ENCODE data around the gene TRABD.

TRABD gene

GRCh38 chr22:50180727-50181521 is 4.8 kb upstream of the TRABD start:
- H3K27me3 ChIP-seq (ENCODE audit: control insufficient read depth in 1 of 2, insufficient read depth in 2 of 2, low read length in 2 of 2) = peaks cover 0 to 7% of the 10 kb centered on the region in 2 donors
- peaks cover 9 to 20% of the 10 kb centered on the region in 2 donors for H3K4me1 ChIP-seq (ENCODE audit: control insufficient read depth in 1 of 2, insufficient read depth in 2 of 2, low read length in 2 of 2)
- no peak overlapping the region for H3K9ac ChIP-seq (ENCODE audit: low read depth in 1 of 2, low read length in 2 of 2)
- no peak overlapping the region for H3K27ac ChIP-seq (ENCODE audit: low read depth, low read length)
- no peaks in the 10 kb centered on the region for H3K36me3 ChIP-seq (ENCODE audit: control insufficient read depth in 1 of 2, insufficient read depth in 2 of 2, low read length in 2 of 2)
- no peaks in the 10 kb centered on the region for H3K9me3 ChIP-seq (ENCODE audit: control insufficient read depth in 1 of 2, low read length in 2 of 2)
- no peak overlapping the region for H3K4me3 ChIP-seq (ENCODE audit: low read depth in 1 of 2, low read length in 2 of 2)

GRCh38 chr22:50182176-50183081 is 3.3 kb upstream of the TRABD start:
- H3K27me3 ChIP-seq (ENCODE audit: control insufficient read depth in 1 of 2, insufficient read depth in 2 of 2, low read length in 2 of 2) = peaks cover 0 to 7% of the 10 kb centered on the region in 2 donors
- no peak overlapping the region for H3K27ac ChIP-seq (ENCODE audit: low read depth, low read length)
- peaks cover 17 to 30% of the 10 kb centered on the region in 2 donors for H3K4me1 ChIP-seq (ENCODE audit: control insufficient read depth in 1 of 2, insufficient read depth in 2 of 2, low read length in 2 of 2)
- no peak overlapping the region for H3K9ac ChIP-seq (ENCODE audit: low read depth in 1 of 2, low read length in 2 of 2)
- H3K36me3 ChIP-seq (ENCODE audit: control insufficient read depth in 1 of 2, insufficient read depth in 2 of 2, low read length in 2 of 2) = no peaks in the 10 kb centered on the region
- no peak overlapping the region for H3K4me3 ChIP-seq (ENCODE audit: low read depth in 1 of 2, low read length in 2 of 2)
- no peaks in the 10 kb centered on the region for H3K9me3 ChIP-seq (ENCODE audit: control insufficient read depth in 1 of 2, low read length in 2 of 2)

DNA sequence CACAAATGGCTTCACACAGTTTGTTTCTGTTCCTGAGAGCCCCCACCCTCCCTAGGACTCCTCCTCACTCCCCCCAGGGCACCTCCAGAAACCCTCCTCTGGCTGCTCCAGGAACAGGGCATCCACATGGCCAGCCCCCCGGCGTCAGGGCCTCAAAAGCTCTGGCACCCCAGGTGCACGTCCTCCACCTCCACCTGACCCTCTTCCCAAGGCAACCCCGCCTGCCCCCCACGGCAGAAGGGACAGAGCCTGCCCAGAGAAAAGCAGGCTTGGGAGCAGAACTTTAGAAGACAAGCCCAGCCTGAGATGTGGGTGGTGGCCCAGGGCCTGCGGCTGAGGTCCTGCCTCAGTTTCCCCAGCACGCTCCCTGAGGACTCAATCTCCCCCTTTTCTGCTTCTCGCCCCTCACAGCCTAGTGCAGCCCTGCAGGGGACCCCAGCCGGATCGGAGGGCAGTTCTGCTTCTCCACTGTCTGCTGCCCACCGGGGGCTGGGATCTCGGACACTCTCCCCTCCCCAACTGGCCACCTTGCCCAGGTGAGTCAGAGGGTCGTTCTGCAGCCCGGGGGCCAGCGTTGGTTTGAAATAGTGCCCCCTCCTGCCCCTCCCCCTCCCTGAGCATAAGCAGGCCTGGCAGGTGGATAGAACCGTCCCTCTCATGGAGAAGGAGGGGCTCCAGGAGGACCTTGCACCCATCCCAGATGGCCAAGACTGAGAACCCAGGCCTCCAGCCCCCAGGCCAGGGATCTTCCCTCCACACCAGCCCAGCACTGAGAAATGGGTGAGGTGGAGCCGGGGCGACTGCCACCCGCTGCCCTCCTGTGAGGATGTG is 2.4 kb upstream of the TRABD start:
- Histone ChIP-seq H3K36me3 (ENCODE audit: control insufficient read depth in 1 of 2, insufficient read depth in 2 of 2, low read length in 2 of 2) (no peaks in the 10 kb centered on the region), H3K27ac (ENCODE audit: low read depth, low read length) (no peak overlapping the region), H3K4me3 (ENCODE audit: low read depth in 1 of 2, low read length in 2 of 2) (no peak overlapping the region), H3K27me3 (ENCODE audit: control insufficient read depth in 1 of 2, insufficient read depth in 2 of 2, low read length in 2 of 2) (peaks cover 0 to 7% of the 10 kb centered on the region in 2 donors), H3K9me3 (ENCODE audit: control insufficient read depth in 1 of 2, low read length in 2 of 2) (no peaks in the 10 kb centered on the region), H3K9ac (ENCODE audit: low read depth in 1 of 2, low read length in 2 of 2) (no peak overlapping the region), H3K4me1 (ENCODE audit: control insufficient read depth in 1 of 2, insufficient read depth in 2 of 2, low read length in 2 of 2) (peaks cover 19 to 32% of the 10 kb centered on the region in 2 donors)

DNA sequence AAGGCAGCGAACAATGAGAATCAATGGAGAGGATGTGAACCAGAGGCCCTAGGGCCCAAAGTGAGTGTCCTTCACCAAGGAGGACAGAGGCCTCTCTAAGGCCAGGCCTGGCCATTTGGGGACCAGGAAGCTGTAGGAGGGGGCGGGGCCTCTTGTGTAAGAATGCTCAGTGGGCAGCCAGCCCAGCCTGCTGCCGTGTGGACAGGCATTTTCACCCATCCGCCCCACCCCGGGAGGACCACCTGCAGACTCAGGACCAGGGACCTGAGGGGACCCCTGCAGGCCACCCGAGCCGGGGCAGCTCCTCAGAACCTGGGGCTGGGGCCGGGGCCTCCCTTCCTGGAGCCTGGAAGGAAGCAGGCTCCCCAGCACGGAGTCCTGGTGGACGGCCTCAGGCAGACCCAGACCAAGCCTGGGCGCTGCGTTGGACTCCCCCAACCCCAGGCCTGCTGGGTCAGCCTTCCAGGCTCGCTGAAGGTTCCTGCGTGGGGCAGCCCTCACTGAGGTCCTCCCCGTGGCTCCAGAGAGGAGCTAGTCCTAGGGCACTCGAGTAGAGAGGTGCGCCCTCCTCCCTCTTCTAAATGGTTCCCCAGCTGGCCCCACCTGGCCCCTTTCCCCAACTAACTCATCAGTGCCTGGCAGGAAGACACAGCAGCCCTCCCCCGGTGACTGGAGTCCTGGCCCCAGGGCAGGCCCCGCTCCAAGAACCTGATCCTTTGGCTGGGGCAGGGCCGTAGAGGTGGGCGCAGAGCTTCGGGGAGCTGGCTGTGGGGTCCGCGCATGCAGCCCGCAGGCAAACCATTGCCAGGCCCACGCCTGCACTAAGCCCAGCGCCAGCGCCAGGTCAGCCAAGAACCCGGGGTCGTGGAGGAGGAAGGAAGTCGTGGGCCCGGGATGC is 1.5 kb upstream of the TRABD start:
- Histone ChIP-seq H3K9me3 (ENCODE audit: control insufficient read depth in 1 of 2, low read length in 2 of 2) (no peaks in the 10 kb centered on the region), H3K4me3 (ENCODE audit: low read depth in 1 of 2, low read length in 2 of 2) (no peak overlapping the region), H3K4me1 (ENCODE audit: control insufficient read depth in 1 of 2, insufficient read depth in 2 of 2, low read length in 2 of 2) (peaks cover 28 to 41% of the 10 kb centered on the region in 2 donors), H3K27ac (ENCODE audit: low read depth, low read length) (no peak overlapping the region), H3K27me3 (ENCODE audit: control insufficient read depth in 1 of 2, insufficient read depth in 2 of 2, low read length in 2 of 2) (peaks cover 0 to under 1% of the 10 kb centered on the region in 2 donors), H3K36me3 (ENCODE audit: control insufficient read depth in 1 of 2, insufficient read depth in 2 of 2, low read length in 2 of 2) (no peaks in the 10 kb centered on the region), H3K9ac (ENCODE audit: low read depth in 1 of 2, low read length in 2 of 2) (no peak overlapping the region)

- no peaks in the 10 kb centered on the region for H3K27me3 ChIP-seq (ENCODE audit: control insufficient read depth in 1 of 2, insufficient read depth in 2 of 2, low read length in 2 of 2)
- no peak overlapping the region for H3K27ac ChIP-seq (ENCODE audit: low read depth, low read length)
- no peaks in the 10 kb centered on the region for H3K36me3 ChIP-seq (ENCODE audit: control insufficient read depth in 1 of 2, insufficient read depth in 2 of 2, low read length in 2 of 2)
- H3K9ac ChIP-seq (ENCODE audit: low read depth in 1 of 2, low read length in 2 of 2) = peak overlapping the region; percentile 68 to 88
- peaks cover 31 to 43% of the 10 kb centered on the region in 2 donors for H3K4me1 ChIP-seq (ENCODE audit: control insufficient read depth in 1 of 2, insufficient read depth in 2 of 2, low read length in 2 of 2)
- peak overlapping the region; percentile 75 to 84 for H3K4me3 ChIP-seq (ENCODE audit: low read depth in 1 of 2, low read length in 2 of 2)
- H3K9me3 ChIP-seq (ENCODE audit: control insufficient read depth in 1 of 2, low read length in 2 of 2) = no peaks in the 10 kb centered on the region
Observed at GRCh38 chr22:50184902-50185374, 775 bp upstream of the TRABD start.

DNA sequence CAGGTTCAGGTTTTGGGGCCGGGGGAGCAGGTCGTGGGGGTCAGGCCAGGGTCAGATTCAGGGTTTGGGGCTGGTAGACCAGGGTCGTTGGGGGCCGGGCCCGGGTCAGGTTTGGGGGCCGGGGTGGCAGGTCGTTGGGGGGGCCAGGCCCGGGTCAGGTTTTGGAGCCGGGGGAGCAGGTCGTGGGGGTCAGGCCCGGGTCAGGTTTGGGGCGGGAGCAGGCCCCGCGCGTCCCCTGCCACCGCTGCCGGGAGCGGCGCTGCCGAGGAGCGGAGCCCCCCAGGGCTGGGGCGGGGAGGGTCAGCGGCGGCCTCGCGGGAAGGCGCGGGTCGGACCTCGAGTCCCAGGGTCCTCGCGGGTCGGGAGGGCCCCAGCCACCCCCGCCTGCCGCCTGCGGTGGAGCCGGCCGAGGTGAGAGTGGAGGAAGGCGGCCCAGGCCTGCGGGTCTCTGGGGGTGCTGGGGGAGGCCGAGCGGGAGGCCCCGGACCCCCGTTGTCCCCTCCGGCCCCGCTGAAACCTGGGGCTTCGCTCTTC is 535 bp downstream of the TRABD start:
- Histone ChIP-seq H3K27ac (ENCODE audit: low read depth, low read length) (peak overlapping the region; percentile 20), H3K36me3 (ENCODE audit: control insufficient read depth in 1 of 2, insufficient read depth in 2 of 2, low read length in 2 of 2) (no peaks in the 10 kb centered on the region), H3K9ac (ENCODE audit: low read depth in 1 of 2, low read length in 2 of 2) (peak overlapping the region; percentile 69 to 71), H3K4me1 (ENCODE audit: control insufficient read depth in 1 of 2, insufficient read depth in 2 of 2, low read length in 2 of 2) (peaks cover 40 to 52% of the 10 kb centered on the region in 2 donors), H3K4me3 (ENCODE audit: low read depth in 1 of 2, low read length in 2 of 2) (peak overlapping the region; percentile 70 to 71), H3K27me3 (ENCODE audit: control insufficient read depth in 1 of 2, insufficient read depth in 2 of 2, low read length in 2 of 2) (no peaks in the 10 kb centered on the region), H3K9me3 (ENCODE audit: control insufficient read depth in 1 of 2, low read length in 2 of 2) (no peaks in the 10 kb centered on the region)

DNA sequence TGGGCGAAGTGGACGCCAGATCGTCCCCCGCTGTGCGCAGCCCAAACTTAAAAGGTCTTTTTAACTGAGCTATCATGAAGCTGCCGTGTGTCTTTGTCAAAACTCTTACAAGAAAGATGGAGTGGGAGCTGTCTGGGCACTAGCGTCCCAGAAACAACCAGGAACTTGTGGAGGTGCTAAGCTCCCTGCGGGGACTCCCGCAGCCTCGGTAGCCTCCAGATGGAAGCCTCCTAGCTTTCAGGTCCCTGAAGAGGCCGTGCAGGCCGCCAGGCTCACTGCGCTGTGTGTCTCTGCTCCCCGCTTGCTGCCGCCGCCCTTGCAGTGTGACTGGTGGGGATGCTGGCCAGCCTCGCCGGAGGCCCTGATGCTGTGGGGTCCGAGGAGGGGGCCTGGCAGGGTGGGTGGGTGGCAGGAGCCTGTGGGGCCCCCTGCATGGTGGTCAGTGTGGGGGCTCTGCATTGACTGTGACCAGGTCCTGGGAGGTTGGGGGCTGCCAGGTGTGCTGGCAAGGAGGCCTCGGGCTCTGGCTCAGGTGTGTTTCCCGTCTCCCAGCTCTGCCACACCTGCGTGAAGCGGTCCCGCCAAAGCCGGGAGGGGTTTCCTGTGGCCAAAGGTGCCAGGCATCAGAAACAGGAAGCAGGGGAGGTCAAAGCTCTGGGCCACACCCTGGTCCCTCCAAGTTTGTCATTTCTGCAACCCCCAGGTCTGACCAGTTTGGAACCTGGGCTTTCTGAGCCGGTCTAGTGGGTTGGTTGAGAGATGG is 1.2 kb downstream of the TRABD start:
- H3K27me3 ChIP-seq (ENCODE audit: control insufficient read depth in 1 of 2, insufficient read depth in 2 of 2, low read length in 2 of 2) = no peaks in the 10 kb centered on the region
- no peaks in the 10 kb centered on the region for H3K9me3 ChIP-seq (ENCODE audit: control insufficient read depth in 1 of 2, low read length in 2 of 2)
- peak overlapping the region; percentile 69 to 71 for H3K9ac ChIP-seq (ENCODE audit: low read depth in 1 of 2, low read length in 2 of 2)
- peaks cover 42 to 58% of the 10 kb centered on the region in 2 donors for H3K4me1 ChIP-seq (ENCODE audit: control insufficient read depth in 1 of 2, insufficient read depth in 2 of 2, low read length in 2 of 2)
- peak overlapping the region; percentile 20 for H3K27ac ChIP-seq (ENCODE audit: low read depth, low read length)
- H3K36me3 ChIP-seq (ENCODE audit: control insufficient read depth in 1 of 2, insufficient read depth in 2 of 2, low read length in 2 of 2) = no peaks in the 10 kb centered on the region
- peak overlapping the region; percentile 70 to 71 for H3K4me3 ChIP-seq (ENCODE audit: low read depth in 1 of 2, low read length in 2 of 2)

DNA sequence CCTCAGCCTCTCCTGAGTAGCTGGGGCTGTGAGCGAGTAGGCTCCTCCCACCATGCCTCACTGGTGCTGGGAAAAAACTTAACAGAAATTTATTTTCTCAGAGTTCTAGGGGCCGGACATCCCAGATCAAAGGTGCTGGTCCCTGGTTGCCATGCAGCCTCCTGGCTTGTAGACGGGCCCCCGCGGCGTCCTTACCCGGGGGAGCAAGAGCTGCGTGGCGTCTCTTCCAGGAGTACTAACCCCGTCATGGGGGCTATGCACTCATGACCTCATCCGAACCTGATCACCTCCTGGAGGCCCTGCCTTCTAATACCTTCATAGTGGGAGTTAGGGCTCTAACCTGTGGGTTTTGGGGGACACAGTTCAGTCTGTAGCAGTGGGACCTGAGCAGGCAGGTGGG is 2.6 kb downstream of the TRABD start:
- Histone ChIP-seq H3K36me3 (ENCODE audit: control insufficient read depth in 1 of 2, insufficient read depth in 2 of 2, low read length in 2 of 2) (peaks cover 3 to 4% of the 10 kb centered on the region in 2 donors), H3K27me3 (ENCODE audit: control insufficient read depth in 1 of 2, insufficient read depth in 2 of 2, low read length in 2 of 2) (no peaks in the 10 kb centered on the region), H3K4me1 (ENCODE audit: control insufficient read depth in 1 of 2, insufficient read depth in 2 of 2, low read length in 2 of 2) (peaks cover 42 to 73% of the 10 kb centered on the region in 2 donors), H3K9me3 (ENCODE audit: control insufficient read depth in 1 of 2, low read length in 2 of 2) (no peaks in the 10 kb centered on the region), H3K9ac (ENCODE audit: low read depth in 1 of 2, low read length in 2 of 2) (no peak overlapping the region), H3K27ac (ENCODE audit: low read depth, low read length) (no peak overlapping the region), H3K4me3 (ENCODE audit: low read depth in 1 of 2, low read length in 2 of 2) (no peak overlapping the region)

Data from duodenal mucosa (tissue), 2 donors.